AG09319 (cell line): ENCODE data around the gene CD79A.

Experiments
- DNase-seq: peaks from one replicate; pipeline ENCODE4 v3.0.0-alpha.2; 2010; ENCODE audit warnings: low read depth; ENCODE audit errors: extremely low read depth
- TF ChIP-seq, protein P1 (sequence below): IDR thresholded peaks from 2 replicates; pipeline ENCODE4 v1.5.1; 2011; ENCODE audit warnings: low read depth, mild to moderate bottlenecking, inconsistent platforms, low read length, moderate library complexity

CD79A gene

DNA sequence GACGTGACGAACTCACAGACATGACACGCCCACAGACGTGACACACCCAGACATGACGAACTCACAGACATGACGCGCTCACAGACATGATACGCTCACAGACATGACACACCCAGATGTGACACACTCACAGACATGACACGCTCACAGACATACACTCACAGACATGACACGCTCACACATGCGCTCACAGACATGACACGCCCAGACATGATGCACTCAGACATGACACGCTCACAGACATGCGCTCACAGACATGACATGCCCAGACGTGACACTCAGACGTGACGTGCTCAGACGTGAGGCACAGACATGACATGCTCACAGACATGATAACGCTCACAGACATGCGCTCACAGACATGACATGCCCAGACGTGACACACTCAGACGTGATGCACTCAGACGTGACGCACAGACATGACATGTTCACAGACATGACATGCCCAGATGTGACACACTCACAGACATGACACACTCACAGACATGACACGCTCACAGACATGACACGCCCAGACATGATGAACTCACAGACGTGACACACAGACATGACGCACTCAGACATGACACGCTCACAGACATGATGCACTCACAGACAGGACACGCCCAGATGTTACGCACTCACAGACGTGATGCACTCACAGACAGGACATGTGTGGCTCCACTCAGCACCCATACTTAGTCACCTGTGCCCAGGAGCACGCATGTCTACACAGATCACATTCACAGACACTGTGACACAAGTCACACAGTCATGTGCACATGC, 43.1 kb downstream of the CD79A start:
- TF ChIP-seq, protein P1, sequence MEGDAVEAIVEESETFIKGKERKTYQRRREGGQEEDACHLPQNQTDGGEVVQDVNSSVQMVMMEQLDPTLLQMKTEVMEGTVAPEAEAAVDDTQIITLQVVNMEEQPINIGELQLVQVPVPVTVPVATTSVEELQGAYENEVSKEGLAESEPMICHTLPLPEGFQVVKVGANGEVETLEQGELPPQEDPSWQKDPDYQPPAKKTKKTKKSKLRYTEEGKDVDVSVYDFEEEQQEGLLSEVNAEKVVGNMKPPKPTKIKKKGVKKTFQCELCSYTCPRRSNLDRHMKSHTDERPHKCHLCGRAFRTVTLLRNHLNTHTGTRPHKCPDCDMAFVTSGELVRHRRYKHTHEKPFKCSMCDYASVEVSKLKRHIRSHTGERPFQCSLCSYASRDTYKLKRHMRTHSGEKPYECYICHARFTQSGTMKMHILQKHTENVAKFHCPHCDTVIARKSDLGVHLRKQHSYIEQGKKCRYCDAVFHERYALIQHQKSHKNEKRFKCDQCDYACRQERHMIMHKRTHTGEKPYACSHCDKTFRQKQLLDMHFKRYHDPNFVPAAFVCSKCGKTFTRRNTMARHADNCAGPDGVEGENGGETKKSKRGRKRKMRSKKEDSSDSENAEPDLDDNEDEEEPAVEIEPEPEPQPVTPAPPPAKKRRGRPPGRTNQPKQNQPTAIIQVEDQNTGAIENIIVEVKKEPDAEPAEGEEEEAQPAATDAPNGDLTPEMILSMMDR = no peak
- no peak for DNase-seq

DNA sequence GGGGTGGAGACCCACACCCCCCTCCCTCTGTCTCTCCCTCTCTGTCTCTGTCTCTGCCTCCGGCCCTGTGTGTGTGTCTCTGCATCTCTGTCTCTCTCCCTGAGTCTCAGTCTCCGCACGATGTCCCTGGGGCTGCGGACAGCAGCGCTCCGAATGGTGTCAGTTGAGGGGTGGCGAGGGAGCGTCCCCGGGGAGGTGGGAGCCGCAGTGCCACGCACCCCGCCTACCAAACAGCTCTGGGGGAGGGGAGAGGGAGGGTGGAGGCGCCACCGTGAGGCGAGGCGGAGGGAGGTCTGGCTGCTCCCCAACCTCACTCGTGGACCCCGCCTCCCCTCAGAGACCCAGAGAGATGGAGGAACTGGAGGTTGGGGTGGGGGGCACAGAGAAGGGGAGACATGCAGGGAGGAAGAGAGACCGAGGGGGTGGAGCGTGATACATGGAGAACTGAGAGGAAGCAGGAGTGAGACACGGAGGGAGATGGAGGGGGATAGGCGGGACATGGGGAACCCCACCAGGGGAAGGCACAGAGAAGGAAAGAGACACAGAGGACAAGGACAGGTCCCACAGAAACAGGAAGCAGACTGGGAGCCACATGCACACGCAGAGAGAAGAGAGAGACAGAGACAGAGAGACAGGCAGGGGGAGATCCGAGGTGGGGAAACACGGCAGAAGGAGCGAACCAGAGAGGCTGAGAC, 44.0 kb downstream of the CD79A start:
- TF ChIP-seq, protein P1 = no peak
- DNase-seq = no peak

DNA sequence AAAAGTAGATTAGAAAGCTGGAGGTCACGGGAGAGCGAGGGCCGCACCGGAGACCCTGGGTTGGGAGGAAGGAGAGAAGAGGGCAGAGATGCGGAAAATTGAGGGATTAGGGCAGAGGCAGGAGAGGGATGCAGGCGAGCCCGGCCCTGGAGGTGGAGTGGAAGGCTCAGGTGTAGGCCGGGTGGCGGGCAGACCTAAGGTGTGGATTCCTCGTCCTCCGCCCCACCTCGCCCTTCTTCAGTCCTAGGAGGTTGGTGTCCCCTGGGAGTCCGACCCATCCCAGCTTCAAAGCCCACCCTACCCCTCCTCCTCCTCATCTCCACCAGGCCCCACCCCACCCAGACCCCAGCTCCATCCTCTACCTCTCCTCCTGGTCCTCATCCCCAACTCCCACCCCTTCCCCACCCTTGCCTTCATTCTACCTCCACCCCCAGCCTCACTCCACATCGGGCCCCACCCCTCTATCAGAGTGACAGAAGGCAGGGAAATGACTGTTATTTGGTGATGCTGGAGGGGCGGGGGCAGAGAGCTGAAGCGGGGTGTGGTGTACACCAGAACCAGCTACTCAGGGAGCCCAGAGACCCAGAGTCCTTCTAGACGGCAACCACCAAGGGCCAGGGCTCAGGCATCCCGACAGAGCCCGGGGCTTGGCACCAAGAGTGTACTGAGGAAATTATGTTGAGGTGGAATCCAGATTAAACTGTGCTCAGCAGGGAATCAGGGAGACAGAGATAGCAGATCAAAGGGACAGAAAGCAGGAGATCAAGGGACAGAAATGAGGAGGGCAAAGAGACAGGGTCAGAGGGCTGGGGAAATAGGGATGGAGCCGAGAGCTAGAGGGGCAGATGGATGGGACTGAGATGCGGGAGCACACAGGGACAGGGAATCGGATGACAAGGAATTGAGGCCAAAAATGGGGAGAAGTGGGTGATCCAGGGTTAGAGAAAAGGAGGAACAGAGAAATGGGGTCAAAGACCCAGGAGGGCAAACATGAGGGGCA, 44.8 kb downstream of the CD79A start:
- no peak for DNase-seq
- TF ChIP-seq, protein P1 = no peak

DNA sequence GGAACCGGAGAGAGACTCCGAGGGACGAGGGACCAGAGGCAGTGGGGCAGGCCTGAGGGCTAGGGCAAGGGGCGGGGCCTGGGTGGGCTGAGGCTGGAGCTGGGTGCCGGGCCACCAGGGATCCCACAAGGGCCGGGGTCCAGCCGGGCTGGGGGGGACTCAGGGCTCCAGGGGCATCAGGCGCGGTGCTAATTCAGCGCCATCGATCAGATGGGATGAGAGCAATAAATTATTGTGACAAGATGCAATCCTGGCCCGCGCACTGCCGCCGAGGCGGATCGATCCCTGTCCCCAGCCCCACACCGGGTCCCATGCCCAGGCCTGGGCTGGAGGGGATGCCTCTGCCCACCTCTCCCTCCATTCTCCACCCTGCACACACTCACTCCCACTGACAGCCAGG, 45.5 kb downstream of the CD79A start:
- TF ChIP-seq, protein P1 = no peak
- DNase-seq = no peak

DNA sequence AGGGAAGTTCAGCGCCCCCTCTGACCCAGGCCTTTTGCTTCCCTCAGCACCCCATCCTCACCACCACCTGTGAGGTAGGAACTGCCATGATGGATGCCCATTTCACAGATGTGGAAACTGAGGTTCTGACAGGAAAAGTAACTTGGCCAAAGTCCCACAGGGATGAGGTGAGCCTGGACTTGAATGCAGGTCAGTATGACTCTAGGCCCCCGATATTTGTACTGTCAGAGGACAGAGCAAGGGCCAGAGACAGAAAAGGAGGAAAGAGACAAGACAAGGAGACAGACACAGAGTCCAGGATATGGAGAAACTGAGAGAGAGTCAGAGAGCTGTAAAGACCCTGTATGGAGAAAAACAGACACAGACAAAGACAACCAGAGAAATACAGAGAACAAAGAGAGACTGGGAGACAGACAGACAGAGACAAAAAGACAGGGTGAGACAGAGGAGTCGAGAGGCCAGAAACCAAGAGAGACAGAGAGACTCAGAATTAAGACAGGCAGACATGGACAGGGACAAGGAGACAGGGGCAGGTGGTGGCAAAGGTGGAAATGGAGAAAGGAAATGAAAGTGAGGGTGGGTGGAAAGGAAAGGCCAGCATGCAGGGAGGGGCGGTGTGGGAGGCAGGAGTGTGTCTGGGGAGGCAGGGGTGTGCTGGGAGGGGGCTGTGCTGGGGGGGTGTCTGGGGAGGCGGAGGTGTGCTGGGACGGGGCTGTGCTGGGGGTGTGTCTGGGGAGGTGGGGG, 46.1 kb downstream of the CD79A start:
- TF ChIP-seq, protein P1 = no peak
- DNase-seq = no peak

DNA sequence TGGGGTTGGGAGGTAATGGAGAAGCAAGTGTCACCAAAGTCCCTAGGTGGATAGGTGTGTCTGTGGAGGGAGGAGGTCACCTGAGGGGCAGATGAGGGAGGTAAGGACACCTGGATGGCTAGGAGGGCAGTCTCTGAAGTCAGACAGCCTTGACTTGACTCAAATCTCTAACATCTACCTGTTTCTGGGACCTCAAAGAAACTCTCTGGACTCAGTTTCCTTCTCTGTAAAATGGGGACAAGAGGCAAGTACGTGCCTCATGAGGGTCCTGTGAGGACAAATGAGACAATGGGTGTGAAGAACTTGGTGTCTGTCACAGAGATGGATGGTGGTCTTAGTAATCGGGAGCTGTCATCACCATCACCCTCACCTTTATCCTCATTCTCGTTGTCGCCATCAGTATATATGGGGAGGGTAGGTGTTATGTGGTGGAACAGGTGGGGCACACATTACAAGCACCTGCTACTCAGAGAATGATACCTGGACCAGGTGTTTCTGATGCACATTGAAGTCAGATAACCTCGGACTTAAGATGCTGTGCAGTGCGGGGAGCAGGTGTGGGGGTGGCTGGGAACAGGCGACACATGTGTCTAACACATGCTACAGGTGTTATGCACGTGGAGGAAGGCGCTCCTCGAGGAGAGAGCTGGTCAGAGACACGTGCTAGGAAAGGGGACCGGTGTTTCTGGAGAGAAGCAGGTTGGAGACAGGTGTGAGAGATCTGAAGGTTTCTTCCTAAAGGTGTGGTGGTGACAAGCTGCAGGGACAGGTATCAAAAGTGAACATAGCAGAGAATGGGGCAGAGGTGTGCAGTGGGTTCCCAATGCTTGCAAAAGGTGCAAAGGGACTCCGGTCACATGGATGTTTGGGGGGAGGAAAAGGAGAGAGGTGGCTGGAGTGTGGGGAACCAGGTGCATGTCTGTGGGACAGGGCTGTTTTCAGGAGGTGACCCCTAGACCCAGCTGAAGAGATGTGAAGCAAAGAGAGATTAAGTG, 47.4 kb downstream of the CD79A start:
- TF ChIP-seq, protein P1 = no peak
- no peak for DNase-seq
